NCI-H1105 (cell line): Measurements from ENCODE around the gene SOWAHB.

Experiments used
- DNase-seq: peaks from one replicate; lab custom pipeline; 2025; lab: John Stamatoyannopoulos, UW

The SOWAHB gene

GRCh38 chr4:76897536-76898384, at the start of gene SOWAHB:
Gene SOWAHB (minus strand): TSS chr4:76898144. CDS start chr4:76897849, 295 bp downstream.
- DNase-seq: peak; percentile 40

GRCh38 chr4:76947369-76947768, 49.4 kb upstream of the SOWAHB start:
- no peak for DNase-seq

- DNase-seq: no peak
Observed at GRCh38 chr4:76943790-76944189, 45.8 kb upstream of the SOWAHB start.

GRCh38 chr4:76943129-76943620, 45.2 kb upstream of the SOWAHB start:
- no peak for DNase-seq

- no peak for DNase-seq
Observed at GRCh38 chr4:76939184-76939583, 41.2 kb upstream of the SOWAHB start.

GRCh38 chr4:76931576-76932276, 33.8 kb upstream of the SOWAHB start:
- DNase-seq: no peak

- no peak for DNase-seq
Observed at GRCh38 chr4:76931087-76931486, 33.1 kb upstream of the SOWAHB start.

GRCh38 chr4:76930685-76931084, 32.7 kb upstream of the SOWAHB start:
- DNase-seq: no peak

- DNase-seq: no peak
Observed at GRCh38 chr4:76926841-76927240, 28.9 kb upstream of the SOWAHB start.

GRCh38 chr4:76923619-76924357, 25.8 kb upstream of the SOWAHB start:
- DNase-seq: no peak

GRCh38 chr4:76920715-76921114, 22.8 kb upstream of the SOWAHB start:
- DNase-seq: no peak

- no peak for DNase-seq
Observed at GRCh38 chr4:76909711-76910110, 11.8 kb upstream of the SOWAHB start.

- DNase-seq: no peak
Observed at GRCh38 chr4:76905521-76905920, 7.6 kb upstream of the SOWAHB start.

- no peak for DNase-seq
Observed at GRCh38 chr4:76904646-76905190, 6.8 kb upstream of the SOWAHB start.

GRCh38 chr4:76902233-76902890, 4.4 kb upstream of the SOWAHB start:
- DNase-seq: no peak

GRCh38 chr4:76898949-76899645, 1.2 kb upstream of the SOWAHB start:
- DNase-seq: no peak

GRCh38 chr4:76898385-76898692, 395 bp upstream of the SOWAHB start:
- DNase-seq: no peak

GRCh38 chr4:76896614-76897535, 1.1 kb downstream of the SOWAHB start:
- DNase-seq: peak; percentile 43

GRCh38 chr4:76896048-76896447, 1.9 kb downstream of the SOWAHB start:
- DNase-seq: no peak

- no peak for DNase-seq
Observed at GRCh38 chr4:76895619-76896018, 2.3 kb downstream of the SOWAHB start.
